ENCODE measurements around the gene BUB3. TPM values are rescaled to one million over a fixed set of nuclear protein-coding genes. Genes with fewer than 3 reads are reported as not detected.

BUB3 gene
- total and polyA plus RNA-seq, 2 donors, result 69.8 to 115 TPM

DNA sequence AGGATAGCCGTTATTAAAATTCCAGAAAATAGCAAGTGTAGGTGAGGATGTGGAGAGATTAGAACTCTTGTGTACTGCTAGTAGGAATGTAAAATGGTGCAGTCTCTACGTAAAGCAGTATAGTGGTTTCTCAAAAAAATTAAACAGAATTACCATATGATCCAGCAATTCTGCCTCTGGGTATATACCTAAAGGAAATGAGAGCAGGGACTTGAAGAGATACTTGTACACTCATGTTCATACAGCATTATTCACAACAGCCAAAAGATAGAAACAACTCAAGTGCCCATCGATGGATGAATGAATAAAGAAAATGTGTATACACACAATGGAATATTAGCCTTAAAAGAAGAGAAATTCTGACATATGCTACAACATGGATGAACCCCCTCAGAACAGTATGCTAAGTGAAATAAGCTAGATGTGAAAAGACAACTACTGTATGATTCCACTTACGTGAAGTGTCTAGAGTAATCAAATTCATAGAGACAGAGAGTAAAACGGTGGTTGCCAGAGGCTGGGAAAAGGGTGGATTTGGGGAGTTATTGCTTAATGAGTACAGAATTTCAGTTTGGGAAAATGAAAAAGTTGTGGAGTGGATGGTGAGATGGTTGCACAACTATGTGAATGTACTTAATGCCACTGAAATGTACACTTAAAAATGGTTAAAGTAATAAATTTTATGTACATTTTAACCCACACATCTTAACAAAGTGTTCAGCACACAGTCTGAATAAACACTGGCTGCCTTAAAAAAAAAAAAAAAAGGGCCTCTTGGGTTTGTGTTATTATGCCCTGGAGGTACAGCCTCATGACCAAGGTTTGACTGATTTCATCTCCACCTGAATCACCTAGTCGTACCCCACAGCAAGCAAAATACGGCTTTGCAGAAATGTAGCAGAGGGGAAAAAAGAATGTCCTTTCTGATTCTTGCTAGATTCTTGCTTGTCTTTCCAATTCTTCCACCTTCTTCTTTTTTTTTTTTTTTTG, 26.2 kb downstream of the BUB3 start:
- no peaks in the 10 kb centered on the region for H3K4me1 ChIP-seq (ENCODE audit: insufficient read depth)
- no peak for DNase-seq (ENCODE audit: extremely low spot score)
- no peak overlapping the region for H3K27ac ChIP-seq (ENCODE audit: low read depth)
- no peak overlapping the region for H3K4me3 ChIP-seq (ENCODE audit: low read depth, low read length)
- WGBS, result 89% methylated on average over 7 of the region's 7 CpGs
- H3K36me3 ChIP-seq (ENCODE audit: insufficient read depth), result no peaks in the 10 kb centered on the region

DNA sequence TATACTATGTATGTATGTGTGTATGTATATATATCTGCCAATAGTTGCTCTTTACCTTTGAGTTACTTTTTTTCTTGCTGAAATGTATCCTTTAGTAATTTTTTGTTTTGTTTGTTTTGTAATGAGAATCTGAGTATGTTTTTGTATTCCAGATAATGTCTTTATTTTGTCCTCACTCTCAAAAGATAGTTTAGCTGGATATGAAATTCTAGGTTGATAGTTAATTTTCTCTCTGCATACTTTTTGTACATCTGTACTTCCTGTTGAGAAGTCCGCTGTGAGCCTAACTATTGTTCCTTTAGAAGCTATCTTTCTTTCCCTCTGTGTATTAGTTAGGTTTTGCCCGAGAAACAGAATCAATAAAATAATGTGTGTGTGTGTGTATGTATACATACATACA, 29.5 kb downstream of the BUB3 start:
- Histone ChIP-seq H3K36me3 (ENCODE audit: insufficient read depth) (no peaks in the 10 kb centered on the region), H3K4me3 (ENCODE audit: low read depth, low read length) (no peak overlapping the region), H3K27ac (ENCODE audit: low read depth) (no peak overlapping the region), H3K4me1 (ENCODE audit: insufficient read depth) (no peaks in the 10 kb centered on the region)
- 96% methylated on average over 2 of the region's 2 CpGs for WGBS
- no peak for DNase-seq (ENCODE audit: extremely low spot score)

DNA sequence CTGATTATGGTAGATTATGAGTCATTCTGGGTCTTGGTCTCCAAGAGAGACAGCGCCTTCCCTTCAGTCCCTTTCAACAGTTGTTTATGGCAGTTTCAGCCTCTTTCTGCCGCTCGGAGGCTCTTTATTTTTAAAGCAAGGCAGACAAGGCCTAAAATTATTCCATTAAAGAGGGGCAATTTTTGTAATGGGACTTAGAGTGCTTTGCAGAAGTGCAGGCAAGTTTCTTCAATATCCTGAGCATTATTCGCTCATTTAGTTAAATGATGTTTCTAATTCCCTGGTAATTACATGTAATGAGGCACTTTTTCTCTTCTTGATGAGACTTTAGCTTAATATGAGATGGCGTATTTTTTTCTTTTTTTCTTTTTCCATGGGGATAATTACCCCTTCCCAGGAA, 33.6 kb downstream of the BUB3 start:
- no peak for DNase-seq (ENCODE audit: extremely low spot score)
- H3K27ac ChIP-seq (ENCODE audit: low read depth), result no peak overlapping the region
- H3K4me1 ChIP-seq (ENCODE audit: insufficient read depth), result no peaks in the 10 kb centered on the region
- 97% methylated on average over 5 of the region's 5 CpGs for WGBS
- no peak overlapping the region for H3K4me3 ChIP-seq (ENCODE audit: low read depth, low read length)
- H3K36me3 ChIP-seq (ENCODE audit: insufficient read depth), result no peaks in the 10 kb centered on the region

DNA sequence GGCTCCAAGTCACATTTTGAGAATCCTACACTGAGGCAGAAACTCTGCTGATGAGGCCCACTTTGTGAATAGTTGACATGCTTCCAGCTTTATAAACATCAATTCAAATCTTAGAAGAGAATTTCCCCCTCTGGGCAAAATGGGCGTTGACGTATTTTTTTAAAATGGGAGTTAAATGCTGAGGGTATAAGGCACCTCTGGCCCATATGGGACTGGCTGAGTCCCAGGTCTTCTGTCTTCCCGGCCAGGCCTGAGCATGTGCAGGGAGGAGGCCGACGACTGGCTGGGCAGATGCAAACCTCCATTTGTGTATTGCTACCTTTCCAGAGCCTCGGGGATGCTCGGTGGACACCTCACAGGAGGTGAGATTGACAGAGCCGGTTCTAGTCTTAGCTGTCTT, 37.7 kb downstream of the BUB3 start:
- Histone ChIP-seq H3K4me3 (ENCODE audit: low read depth, low read length) (no peak overlapping the region), H3K27ac (ENCODE audit: low read depth) (no peak overlapping the region), H3K4me1 (ENCODE audit: insufficient read depth) (no peaks in the 10 kb centered on the region), H3K36me3 (ENCODE audit: insufficient read depth) (no peaks in the 10 kb centered on the region)
- DNase-seq (ENCODE audit: extremely low spot score), result no peak
- 88% methylated on average over 8 of the region's 8 CpGs for WGBS

DNA sequence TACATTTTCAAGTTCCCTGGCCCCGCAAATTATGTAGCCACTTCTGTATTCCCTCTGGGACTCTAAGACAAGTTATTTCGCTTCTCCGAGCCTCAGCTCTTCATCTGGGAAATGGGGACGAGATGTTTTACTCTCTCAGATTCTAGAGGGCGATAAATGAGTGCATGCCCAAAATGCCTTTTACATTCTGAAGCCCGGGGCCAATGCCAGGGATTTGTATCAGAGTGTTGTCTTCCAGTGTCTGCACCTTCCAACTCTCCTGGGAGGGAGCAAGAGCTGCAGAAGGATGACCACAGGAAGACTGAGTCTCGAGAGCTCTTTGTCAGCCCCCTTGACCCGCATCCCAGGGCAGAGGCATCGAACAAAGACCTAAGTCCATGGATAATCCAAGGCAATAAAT, 39.9 kb downstream of the BUB3 start:
- DNase-seq (ENCODE audit: extremely low spot score), result no peak
- no peaks in the 10 kb centered on the region for H3K36me3 ChIP-seq (ENCODE audit: insufficient read depth)
- 87% methylated on average over 9 of the region's 9 CpGs for WGBS
- no peak overlapping the region for H3K4me3 ChIP-seq (ENCODE audit: low read depth, low read length)
- H3K27ac ChIP-seq (ENCODE audit: low read depth), result no peak overlapping the region
- H3K4me1 ChIP-seq (ENCODE audit: insufficient read depth), result no peaks in the 10 kb centered on the region

DNA sequence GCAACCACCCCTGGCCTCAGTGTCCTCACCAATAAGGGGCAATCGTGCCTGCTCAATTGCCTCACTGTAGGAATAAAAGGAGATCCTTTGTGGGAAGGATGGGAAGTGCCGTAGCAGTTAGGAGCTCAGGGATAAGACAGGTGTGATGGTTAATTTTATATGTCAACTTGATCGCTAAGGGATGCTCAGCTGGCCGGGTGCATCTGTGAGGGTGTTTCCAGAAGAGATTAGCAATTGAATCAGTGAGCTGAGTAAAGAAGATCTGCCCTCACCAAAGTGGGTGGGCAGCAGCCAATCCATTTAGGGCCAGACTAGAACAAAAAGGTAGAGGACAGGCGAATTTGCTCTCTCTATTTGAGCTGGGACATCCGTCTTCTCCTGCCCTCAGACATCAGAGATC, 46.3 kb downstream of the BUB3 start:
- Histone ChIP-seq H3K4me1 (ENCODE audit: insufficient read depth) (no peaks in the 10 kb centered on the region), H3K4me3 (ENCODE audit: low read depth, low read length) (no peak overlapping the region), H3K36me3 (ENCODE audit: insufficient read depth) (no peaks in the 10 kb centered on the region), H3K27ac (ENCODE audit: low read depth) (no peak overlapping the region)
- WGBS, result 73% methylated on average over 6 of the region's 6 CpGs
- no peak for DNase-seq (ENCODE audit: extremely low spot score)

DNA sequence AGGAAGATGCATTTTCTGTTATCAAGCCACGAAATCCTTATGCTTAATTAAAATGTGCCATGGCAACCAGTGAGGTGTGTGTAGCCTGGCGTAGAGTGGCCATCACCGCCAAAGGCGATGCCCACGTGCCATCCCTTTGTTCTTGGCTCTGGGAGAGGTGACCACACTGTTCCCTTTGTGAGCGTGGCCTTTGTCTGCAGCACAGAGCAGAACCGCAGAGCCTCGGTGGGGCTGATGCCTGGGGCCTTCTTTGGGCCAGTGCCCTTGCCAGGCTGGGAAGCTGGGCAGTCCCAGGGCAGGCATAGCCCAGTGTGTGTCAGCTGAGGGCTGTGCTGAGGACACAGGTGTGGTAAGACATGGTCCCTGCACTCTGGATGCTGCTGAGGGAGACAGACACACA, 48.3 kb downstream of the BUB3 start:
- 96% methylated on average over 8 of the region's 8 CpGs for WGBS
- Histone ChIP-seq H3K27ac (ENCODE audit: low read depth) (no peak overlapping the region), H3K4me3 (ENCODE audit: low read depth, low read length) (no peak overlapping the region), H3K36me3 (ENCODE audit: insufficient read depth) (no peaks in the 10 kb centered on the region), H3K4me1 (ENCODE audit: insufficient read depth) (no peaks in the 10 kb centered on the region)
- no peak for DNase-seq (ENCODE audit: extremely low spot score)

DNA sequence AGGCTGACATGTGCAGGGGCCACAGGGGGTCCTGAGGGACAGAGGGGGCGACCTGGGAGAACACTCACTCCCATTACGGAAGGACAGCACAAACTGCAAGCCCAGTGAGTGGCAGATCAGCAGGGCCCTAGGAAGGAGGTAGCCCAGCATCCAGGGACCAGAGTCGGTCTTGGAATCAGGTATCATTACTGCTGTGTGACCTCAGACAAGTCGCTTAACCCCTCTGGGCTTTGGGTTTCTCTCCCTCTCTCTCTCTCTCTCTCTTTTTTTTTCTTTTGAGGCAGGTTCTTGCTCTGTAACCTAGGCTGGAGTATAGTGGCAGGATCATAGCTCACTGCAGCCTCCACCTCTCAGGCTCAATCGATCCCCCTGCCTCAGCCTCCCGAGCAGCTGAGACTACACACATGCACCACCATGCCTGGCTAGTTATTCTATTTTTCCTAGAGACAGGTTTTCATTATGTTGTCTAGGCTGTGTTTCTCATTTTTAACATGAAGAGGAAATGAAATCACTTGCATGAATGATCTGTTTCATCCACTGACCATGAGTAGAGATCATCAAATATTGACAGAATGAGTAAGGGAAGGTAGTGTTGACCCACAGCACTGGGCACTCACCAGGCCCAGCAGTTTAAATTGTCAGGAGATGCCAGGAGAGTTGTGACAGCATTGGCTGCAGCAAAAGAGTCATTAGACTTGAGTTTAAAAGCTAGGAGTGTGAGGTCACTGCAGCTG, 49.4 kb downstream of the BUB3 start:
- DNase-seq (ENCODE audit: extremely low spot score), result no peak
- WGBS, result 87% methylated on average over 6 of the region's 6 CpGs
- Histone ChIP-seq H3K4me1 (ENCODE audit: insufficient read depth) (no peaks in the 10 kb centered on the region), H3K4me3 (ENCODE audit: low read depth, low read length) (no peak overlapping the region), H3K36me3 (ENCODE audit: insufficient read depth) (no peaks in the 10 kb centered on the region), H3K27ac (ENCODE audit: low read depth) (no peak overlapping the region)

DNA sequence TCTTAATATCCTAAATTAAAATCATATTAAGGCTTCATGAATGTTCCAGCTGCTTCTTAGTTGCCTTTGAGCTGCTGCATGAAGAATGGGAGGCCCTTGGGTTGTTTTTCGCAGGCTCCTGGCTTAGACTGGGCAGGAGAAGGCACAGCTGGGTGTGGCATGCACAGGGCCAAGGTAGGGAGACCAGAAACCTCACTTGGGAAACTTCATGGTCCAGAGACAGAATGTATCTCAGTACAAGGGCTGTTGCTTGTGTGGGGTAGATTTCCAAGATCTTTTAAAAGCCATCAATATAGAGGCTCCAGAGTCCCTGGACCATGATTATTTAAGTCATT, 49.9 kb downstream of the BUB3 start:
- H3K36me3 ChIP-seq (ENCODE audit: insufficient read depth), result no peaks in the 10 kb centered on the region
- 88% methylated on average over 1 of the region's 1 CpG for WGBS
- DNase-seq (ENCODE audit: extremely low spot score), result no peak

DNA sequence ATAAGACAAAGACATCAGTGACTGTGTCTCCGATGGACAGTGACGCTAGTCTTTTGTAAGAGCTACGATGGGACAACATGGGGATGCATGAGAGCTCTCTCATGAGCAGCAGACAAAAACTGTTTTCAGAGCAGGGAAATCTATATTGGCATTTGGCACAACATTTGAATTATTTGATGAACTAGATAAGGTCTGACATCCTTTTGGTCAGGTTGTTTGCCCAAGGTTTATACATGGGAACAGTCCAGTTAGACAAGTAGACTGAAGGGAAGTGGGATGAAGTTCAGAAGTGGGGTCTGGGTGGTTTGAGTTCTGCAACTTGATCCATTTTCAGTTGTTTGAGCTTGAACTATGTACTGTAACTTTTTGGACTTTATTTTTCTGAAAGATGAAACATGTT, 50.8 kb downstream of the BUB3 start:
- H3K36me3 ChIP-seq (ENCODE audit: insufficient read depth), result no peaks in the 10 kb centered on the region
- no peak overlapping the region for H3K4me3 ChIP-seq (ENCODE audit: low read depth, low read length)
- 95% methylated on average over 3 of the region's 3 CpGs for WGBS
- no peaks in the 10 kb centered on the region for H3K4me1 ChIP-seq (ENCODE audit: insufficient read depth)
- no peak for DNase-seq (ENCODE audit: extremely low spot score)
- no peak overlapping the region for H3K27ac ChIP-seq (ENCODE audit: low read depth)

More for the DNA sequence above, 49.9 kb downstream of the BUB3 start:
- H3K4me1 ChIP-seq (ENCODE audit: insufficient read depth), result no peaks in the 10 kb centered on the region
- H3K4me3 ChIP-seq (ENCODE audit: low read depth, low read length), result no peak overlapping the region
- no peak overlapping the region for H3K27ac ChIP-seq (ENCODE audit: low read depth)

DNA sequence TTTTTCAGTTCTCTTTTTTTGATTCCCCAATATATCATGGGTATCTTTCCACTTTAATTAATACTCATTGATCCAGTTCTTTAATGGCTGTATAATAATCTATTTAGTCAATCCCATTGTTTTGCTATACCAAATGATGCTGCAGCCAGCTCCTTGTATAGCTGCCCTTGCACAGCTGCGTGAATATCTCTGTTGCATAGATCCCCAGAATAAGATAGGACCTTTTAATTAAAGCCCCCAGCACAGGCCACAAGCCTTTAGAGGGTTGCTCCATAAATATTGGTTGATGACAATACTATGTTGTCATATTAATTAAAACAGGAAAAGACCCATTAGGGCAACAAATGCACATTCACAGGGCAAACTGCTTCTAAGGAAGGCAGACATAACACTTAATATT, 57.9 kb downstream of the BUB3 start:
- no peaks in the 10 kb centered on the region for H3K4me1 ChIP-seq (ENCODE audit: insufficient read depth)
- DNase-seq (ENCODE audit: extremely low spot score), result no peak
- 91% methylated on average over 1 of the region's 1 CpG for WGBS
- H3K27ac ChIP-seq (ENCODE audit: low read depth), result no peak overlapping the region
- H3K4me3 ChIP-seq (ENCODE audit: low read depth, low read length), result no peak overlapping the region
- no peaks in the 10 kb centered on the region for H3K36me3 ChIP-seq (ENCODE audit: insufficient read depth)

DNA sequence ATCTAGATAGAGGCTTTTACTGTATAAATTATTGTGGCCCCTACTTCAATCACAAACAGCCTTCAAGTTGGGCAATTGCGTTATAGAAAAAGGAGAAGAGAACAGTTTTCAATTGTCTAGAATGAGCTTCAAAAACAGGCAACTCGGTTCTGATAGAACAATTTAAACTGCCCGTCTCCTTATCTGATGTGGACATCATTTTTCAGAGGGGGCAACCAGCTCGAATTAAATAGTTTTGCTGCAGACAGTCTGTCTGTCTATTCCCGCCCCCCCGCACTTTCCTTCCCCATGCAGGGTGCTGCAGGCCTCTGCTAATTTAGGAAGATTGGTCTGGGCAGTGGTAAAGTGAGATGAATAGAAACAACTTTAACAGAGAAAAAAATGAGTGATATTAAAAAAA, 58.4 kb downstream of the BUB3 start:
- H3K4me3 ChIP-seq (ENCODE audit: low read depth, low read length), result no peak overlapping the region
- DNase-seq (ENCODE audit: extremely low spot score), result no peak
- WGBS, result 58% methylated on average over 6 of the region's 6 CpGs

DNA sequence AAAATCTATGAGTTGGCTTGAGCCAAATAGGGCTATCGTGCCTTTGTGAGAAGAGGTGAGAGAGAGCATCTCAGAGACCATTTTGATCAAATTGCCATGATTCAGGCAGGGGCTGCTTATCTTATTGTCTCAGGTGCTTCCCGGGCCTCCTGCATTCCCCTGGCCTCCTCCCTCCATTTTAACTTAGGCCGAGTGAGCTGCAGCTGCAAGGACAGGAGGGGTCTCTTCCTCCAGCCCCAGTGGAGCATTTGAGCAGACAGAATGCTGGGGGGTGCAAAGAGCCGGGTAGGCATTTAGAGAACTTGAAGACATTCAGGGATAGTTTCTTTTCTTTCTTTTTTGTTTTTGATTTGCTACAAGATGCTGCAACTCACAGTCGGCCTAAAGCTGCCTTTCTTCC, 59.0 kb downstream of the BUB3 start:
- no peak overlapping the region for H3K4me3 ChIP-seq (ENCODE audit: low read depth, low read length)
- 68% methylated on average over 5 of the region's 5 CpGs for WGBS
- no peaks in the 10 kb centered on the region for H3K4me1 ChIP-seq (ENCODE audit: insufficient read depth)
- no peaks in the 10 kb centered on the region for H3K36me3 ChIP-seq (ENCODE audit: insufficient read depth)
- no peak overlapping the region for H3K27ac ChIP-seq (ENCODE audit: low read depth)
- DNase-seq (ENCODE audit: extremely low spot score), result no peak

More for the DNA sequence above, 58.4 kb downstream of the BUB3 start:
- Histone ChIP-seq H3K4me1 (ENCODE audit: insufficient read depth) (no peaks in the 10 kb centered on the region), H3K27ac (ENCODE audit: low read depth) (no peak overlapping the region), H3K36me3 (ENCODE audit: insufficient read depth) (no peaks in the 10 kb centered on the region)
